ENCODE results near the gene ITFG1.
"Not testable (repeated sequence)": the region's sequence is repeated elsewhere in the genome, so short reads cannot be mapped to it uniquely, and the experiment has no call there.

ITFG1 gene

GRCh38 chr16:47374629-47375028 lies 86.2 kb downstream of the ITFG1 start:
- H3K27ac ChIP-seq (ENCODE audit: low read depth, low read length, severe bottlenecking), result no peak overlapping the region
- H3K4me1 ChIP-seq (ENCODE audit: control insufficient read depth, insufficient read depth, low read length, poor library complexity, severe bottlenecking), result no peaks in the 10 kb centered on the region
- H3K36me3 ChIP-seq (ENCODE audit: control insufficient read depth, insufficient read depth, low read length), result peaks cover 11% of the 10 kb centered on the region
- H3K9me3 ChIP-seq (ENCODE audit: control insufficient read depth, low read length), result no peaks in the 10 kb centered on the region
- WGBS, 2 experiments (ENCODE audit: insufficient coverage in 2 of 2), result 100% methylated on average over 1 of the region's 3 CpGs; no CpG with 5 or more reads in 1 of the 2 experiments
- H3K4me3 ChIP-seq (ENCODE audit: extremely low read depth, insufficient read depth, low read length, poor library complexity, severe bottlenecking), result no peak overlapping the region

- Histone ChIP-seq H3K4me1 (ENCODE audit: control insufficient read depth, insufficient read depth, low read length, poor library complexity, severe bottlenecking) (no peaks in the 10 kb centered on the region), H3K36me3 (ENCODE audit: control insufficient read depth, insufficient read depth, low read length) (peaks cover 11% of the 10 kb centered on the region), H3K4me3 (ENCODE audit: extremely low read depth, insufficient read depth, low read length, poor library complexity, severe bottlenecking) (no peak overlapping the region), H3K9me3 (ENCODE audit: control insufficient read depth, low read length) (no peaks in the 10 kb centered on the region), H3K27ac (ENCODE audit: low read depth, low read length, severe bottlenecking) (no peak overlapping the region)
- 94 to 100% methylated on average over 1 to 2 of the region's 5 CpGs for WGBS, 2 experiments (ENCODE audit: insufficient coverage in 2 of 2)
Observed at GRCh38 chr16:47371271-47372014, 89.4 kb downstream of the ITFG1 start.

- Histone ChIP-seq H3K4me1 (ENCODE audit: control insufficient read depth, insufficient read depth, low read length, poor library complexity, severe bottlenecking) (no peaks in the 10 kb centered on the region), H3K4me3 (ENCODE audit: extremely low read depth, insufficient read depth, low read length, poor library complexity, severe bottlenecking) (no peak overlapping the region), H3K36me3 (ENCODE audit: control insufficient read depth, insufficient read depth, low read length) (peaks cover 11% of the 10 kb centered on the region), H3K9me3 (ENCODE audit: control insufficient read depth, low read length) (no peaks in the 10 kb centered on the region), H3K27ac (ENCODE audit: low read depth, low read length, severe bottlenecking) (no peak overlapping the region)
- WGBS, 2 experiments (ENCODE audit: insufficient coverage in 2 of 2), result 93% methylated on average over 9 to 11 of the region's 12 CpGs
Observed at GRCh38 chr16:47370536-47370935, 90.3 kb downstream of the ITFG1 start.

GRCh38 chr16:47366228-47366627 lies 94.6 kb downstream of the ITFG1 start:
- Histone ChIP-seq H3K27ac (ENCODE audit: low read depth, low read length, severe bottlenecking) (no peak overlapping the region), H3K4me3 (ENCODE audit: extremely low read depth, insufficient read depth, low read length, poor library complexity, severe bottlenecking) (no peak overlapping the region), H3K36me3 (ENCODE audit: control insufficient read depth, insufficient read depth, low read length) (peaks cover 15% of the 10 kb centered on the region), H3K9me3 (ENCODE audit: control insufficient read depth, low read length) (no peaks in the 10 kb centered on the region), H3K4me1 (ENCODE audit: control insufficient read depth, insufficient read depth, low read length, poor library complexity, severe bottlenecking) (no peaks in the 10 kb centered on the region)
- no CpG with 5 or more reads among the region's 2 CpGs for WGBS, 2 experiments (ENCODE audit: insufficient coverage in 2 of 2)

GRCh38 chr16:47363761-47364160 lies 97.1 kb downstream of the ITFG1 start:
- Histone ChIP-seq H3K9me3 (ENCODE audit: control insufficient read depth, low read length) (no peaks in the 10 kb centered on the region), H3K36me3 (ENCODE audit: control insufficient read depth, insufficient read depth, low read length) (peaks cover 10% of the 10 kb centered on the region), H3K4me3 (ENCODE audit: extremely low read depth, insufficient read depth, low read length, poor library complexity, severe bottlenecking) (no peak overlapping the region), H3K27ac (ENCODE audit: low read depth, low read length, severe bottlenecking) (no peak overlapping the region), H3K4me1 (ENCODE audit: control insufficient read depth, insufficient read depth, low read length, poor library complexity, severe bottlenecking) (no peaks in the 10 kb centered on the region)
- WGBS, 2 experiments (ENCODE audit: insufficient coverage in 2 of 2), result no CpG with 5 or more reads among the region's 1 CpG

GRCh38 chr16:47359478-47359877 lies 101.4 kb downstream of the ITFG1 start:
- no peaks in the 10 kb centered on the region for H3K4me1 ChIP-seq (ENCODE audit: control insufficient read depth, insufficient read depth, low read length, poor library complexity, severe bottlenecking)
- H3K4me3 ChIP-seq (ENCODE audit: extremely low read depth, insufficient read depth, low read length, poor library complexity, severe bottlenecking), result no peak overlapping the region
- WGBS, 2 experiments (ENCODE audit: insufficient coverage in 2 of 2), result 84 to 100% methylated on average over 1 to 2 of the region's 2 CpGs
- H3K27ac ChIP-seq (ENCODE audit: low read depth, low read length, severe bottlenecking), result no peak overlapping the region
- no peaks in the 10 kb centered on the region for H3K9me3 ChIP-seq (ENCODE audit: control insufficient read depth, low read length)
- peaks cover 4% of the 10 kb centered on the region for H3K36me3 ChIP-seq (ENCODE audit: control insufficient read depth, insufficient read depth, low read length)

GRCh38 chr16:47358816-47359215 lies 102.0 kb downstream of the ITFG1 start:
- Histone ChIP-seq H3K4me1 (ENCODE audit: control insufficient read depth, insufficient read depth, low read length, poor library complexity, severe bottlenecking) (no peaks in the 10 kb centered on the region), H3K4me3 (ENCODE audit: extremely low read depth, insufficient read depth, low read length, poor library complexity, severe bottlenecking) (no peak overlapping the region), H3K36me3 (ENCODE audit: control insufficient read depth, insufficient read depth, low read length) (peaks cover 2% of the 10 kb centered on the region), H3K9me3 (ENCODE audit: control insufficient read depth, low read length) (no peaks in the 10 kb centered on the region), H3K27ac (ENCODE audit: low read depth, low read length, severe bottlenecking) (no peak overlapping the region)
- WGBS, 2 experiments (ENCODE audit: insufficient coverage in 2 of 2), result 79 to 97% methylated on average over 2 of the region's 2 CpGs

- H3K9me3 ChIP-seq (ENCODE audit: control insufficient read depth, low read length); H3K27ac ChIP-seq (ENCODE audit: low read depth, low read length, severe bottlenecking); H3K4me3 ChIP-seq (ENCODE audit: extremely low read depth, insufficient read depth, low read length, poor library complexity, severe bottlenecking); H3K4me1 ChIP-seq (ENCODE audit: control insufficient read depth, insufficient read depth, low read length, poor library complexity, severe bottlenecking); H3K36me3 ChIP-seq (ENCODE audit: control insufficient read depth, insufficient read depth, low read length): not testable (repeated sequence)
- 100% methylated on average over 1 of the region's 2 CpGs; no CpG with 5 or more reads in 1 of the 2 experiments for WGBS, 2 experiments (ENCODE audit: insufficient coverage in 2 of 2)
Observed at GRCh38 chr16:47349029-47349428, 111.8 kb downstream of the ITFG1 start.

GRCh38 chr16:47347021-47347696 lies 113.7 kb downstream of the ITFG1 start:
- not testable (repeated sequence) for H3K36me3 ChIP-seq (ENCODE audit: control insufficient read depth, insufficient read depth, low read length); H3K4me3 ChIP-seq (ENCODE audit: extremely low read depth, insufficient read depth, low read length, poor library complexity, severe bottlenecking); H3K4me1 ChIP-seq (ENCODE audit: control insufficient read depth, insufficient read depth, low read length, poor library complexity, severe bottlenecking); H3K9me3 ChIP-seq (ENCODE audit: control insufficient read depth, low read length); H3K27ac ChIP-seq (ENCODE audit: low read depth, low read length, severe bottlenecking)
- WGBS, 2 experiments (ENCODE audit: insufficient coverage in 2 of 2), result 96 to 97% methylated on average over 18 to 20 of the region's 23 CpGs

- Histone ChIP-seq H3K9me3 (ENCODE audit: control insufficient read depth, low read length) (peaks cover 9% of the 10 kb centered on the region), H3K4me3 (ENCODE audit: extremely low read depth, insufficient read depth, low read length, poor library complexity, severe bottlenecking) (no peak overlapping the region), H3K36me3 (ENCODE audit: control insufficient read depth, insufficient read depth, low read length) (no peaks in the 10 kb centered on the region), H3K4me1 (ENCODE audit: control insufficient read depth, insufficient read depth, low read length, poor library complexity, severe bottlenecking) (no peaks in the 10 kb centered on the region), H3K27ac (ENCODE audit: low read depth, low read length, severe bottlenecking) (no peak overlapping the region)
- WGBS, 2 experiments (ENCODE audit: insufficient coverage in 2 of 2), result no CpG with 5 or more reads among the region's 2 CpGs
Observed at GRCh38 chr16:47342055-47342454, 118.8 kb downstream of the ITFG1 start.

- H3K27ac ChIP-seq (ENCODE audit: low read depth, low read length, severe bottlenecking); H3K36me3 ChIP-seq (ENCODE audit: control insufficient read depth, insufficient read depth, low read length); H3K4me1 ChIP-seq (ENCODE audit: control insufficient read depth, insufficient read depth, low read length, poor library complexity, severe bottlenecking); H3K4me3 ChIP-seq (ENCODE audit: extremely low read depth, insufficient read depth, low read length, poor library complexity, severe bottlenecking); H3K9me3 ChIP-seq (ENCODE audit: control insufficient read depth, low read length): not testable (repeated sequence)
- 80% methylated on average over 3 of the region's 3 CpGs; no CpG with 5 or more reads in 1 of the 2 experiments for WGBS, 2 experiments (ENCODE audit: insufficient coverage in 2 of 2)
Observed at GRCh38 chr16:47330562-47330961, 130.3 kb downstream of the ITFG1 start.
